Gastrocnemius medialis (tissue), 4 donors: ENCODE data around the gene AVPR2. TPM values are rescaled to one million over a fixed set of nuclear protein-coding genes. Genes with fewer than 3 reads are reported as not detected.

Experiments used
- ATAC-seq, 2 donors: fragments of 150-250 bp; one replicate each; pipeline ENCODE4 v1.9.1; 2016
- DNase-seq, 2 donors: peaks; one replicate each; pipeline ENCODE4 v3.0.0-alpha.2; 2019
- H3K27ac ChIP-seq, 4 donors: fragments of 200-600 bp; sonication (generic); 1 replicate in 1 of 4; 2 replicates in 3 of 4; pipeline ENCODE4 v1.5.1; 2016 to 2018; ENCODE audit warnings: mild to moderate bottlenecking in 2 of 4, moderate library complexity in 1 of 4
- H3K27me3 ChIP-seq, 3 donors: fragments of 200-600 bp; sonication (generic) in 2 of 3; 1 replicate in 1 of 3; 2 replicates in 2 of 3; pipeline versions ENCODE4 v1.5.1 to v1.6.0; 2016 to 2019; ENCODE audit warnings: mild to moderate bottlenecking in 1 of 3, moderate library complexity in 1 of 3
- H3K36me3 ChIP-seq, 2 donors: fragments of 200-600 bp; sonication (generic) in 1 of 2; one replicate each; pipeline ENCODE4 v1.5.1; 2017 to 2018
- H3K4me1 ChIP-seq, 2 donors: fragments of 200-600 bp; sonication (generic) in 1 of 2; one replicate each; pipeline ENCODE4 v1.5.1; 2016 to 2017; ENCODE audit warnings: mild to moderate bottlenecking in 2 of 2
- H3K4me3 ChIP-seq, 4 donors: fragments of 200-600 bp; sonication (generic) in 3 of 4; 1 replicate in 1 of 4; 2 replicates in 3 of 4; pipeline ENCODE4 v1.5.1; 2016 to 2019; ENCODE audit warnings: mild to moderate bottlenecking in 2 of 4
- H3K9me3 ChIP-seq, 3 donors: fragments of 200-600 bp; sonication (generic) in 2 of 3; 1 replicate in 1 of 3; 2 replicates in 2 of 3; pipeline ENCODE4 v1.5.1; 2016 to 2019
- CTCF ChIP-seq, 5 experiments: fragments of 450-650 bp in 3 of 5; fragments of 200-600 bp in 2 of 5; sonication (generic) in 2 of 5; IDR thresholded peaks in 4 of 5; conservative IDR thresholded peaks in 1 of 5; 1 replicate in 4 of 5; 2 replicates in 1 of 5; pipeline ENCODE4 v1.5.1; 2016 to 2019; ENCODE audit warnings: antibody characterized with exemption in 5 of 5, mild to moderate bottlenecking in 3 of 5, moderate library complexity in 3 of 5
- POLR2A ChIP-seq, 2 donors: fragments of 450-650 bp; IDR thresholded peaks; one replicate each; pipeline ENCODE4 v1.6.1; 2017; ENCODE audit warnings: antibody characterized with exemption in 2 of 2, mild to moderate bottlenecking in 2 of 2, moderate library complexity in 2 of 2
- in situ Hi-C, 4 donors: fragments of 200-750 bp; cut with MboI; loops; one replicate each; pipeline versions ENCODE4 v1.15.0 to v1.8.0; 2017; ENCODE audit warnings: low sequenced_read_pairs in 4 of 4
- intact Hi-C: fragments of 100-400 bp; cut with DNase I; formaldehyde crosslinking; loops from one replicate; pipeline ENCODE4 v1.15.1; 2023; ENCODE audit warnings: low total_unique reads
- total RNA-seq, 4 donors: library from RNA; depleted of rRNA; stranded (reverse); fragments of >200 nt; gene quantifications; one replicate each; pipeline versions ENCODE4 v1.1.0 to v1.2.3, GENCODE V29; 2016

AVPR2 gene
- total RNA-seq, 4 donors from 2014 or later: 1.5 to 3.8 (median 2.0) TPM

GRCh38 chrX:153885968-153886903, 18.2 kb upstream of the AVPR2 start, which contains the start of gene L1CAM:
Gene L1CAM (minus strand): TSS chrX:153886173. CDS start chrX:153875836, 10,337 bp downstream.
- TF ChIP-seq POLR2A (IDR thresholded peaks at IDR 0.05) (no peak), CTCF (IDR thresholded peaks at IDR 0.05 in 4 of 5, conservative IDR thresholded peaks at IDR 0.05 in 1 of 5) (no peak)
- Histone ChIP-seq H3K9me3 (no peaks in the 10 kb centered on the region), H3K36me3 (no peaks in the 10 kb centered on the region), H3K27ac (no peak within 1 kb of the TSS), H3K4me3 (no peak within 1 kb of the TSS), H3K4me1 (no peaks in the 10 kb centered on the region), H3K27me3 (peaks cover 10 to 56% (median 43%) of the 10 kb centered on the region in 3 donors)
- intact Hi-C loops: no loop called here
- in situ Hi-C loops: no loop called here
- DNase-seq (no peak), ATAC-seq (no peak)

- intact Hi-C loops: no loop called here
- H3K4me3 ChIP-seq: no peak overlapping the region
- H3K27me3 ChIP-seq: peaks cover 10 to 50% (median 43%) of the 10 kb centered on the region in 3 donors
- TF ChIP-seq CTCF (IDR thresholded peaks at IDR 0.05 in 4 of 5, conservative IDR thresholded peaks at IDR 0.05 in 1 of 5) (no peak), POLR2A (IDR thresholded peaks at IDR 0.05) (no peak)
- H3K27ac ChIP-seq: no peak overlapping the region
- H3K9me3 ChIP-seq: no peaks in the 10 kb centered on the region
- no peaks in the 10 kb centered on the region for H3K36me3 ChIP-seq
- H3K4me1 ChIP-seq: no peaks in the 10 kb centered on the region
- ATAC-seq (no peak), DNase-seq (no peak)
- in situ Hi-C loops: no loop called here
These were observed 17.6 kb upstream of the AVPR2 start for GRCh38 chrX:153886915-153887314.

- TF ChIP-seq CTCF (IDR thresholded peaks at IDR 0.05 in 4 of 5, conservative IDR thresholded peaks at IDR 0.05 in 1 of 5) (no peak), POLR2A (IDR thresholded peaks at IDR 0.05) (no peak)
- H3K36me3 ChIP-seq: no peaks in the 10 kb centered on the region
- intact Hi-C loops: no loop called here
- peaks cover 10 to 46% (median 42%) of the 10 kb centered on the region in 3 donors for H3K27me3 ChIP-seq
- no peak overlapping the region for H3K27ac ChIP-seq
- no peak overlapping the region for H3K4me3 ChIP-seq
- H3K9me3 ChIP-seq: no peaks in the 10 kb centered on the region
- in situ Hi-C loops: no loop called here
- DNase-seq: no peak
- no peak for ATAC-seq
- no peaks in the 10 kb centered on the region for H3K4me1 ChIP-seq
These were observed 17.1 kb upstream of the AVPR2 start for GRCh38 chrX:153887385-153887784.

GRCh38 chrX:153888344-153888743, 16.1 kb upstream of the AVPR2 start:
- ATAC-seq (no peak), DNase-seq (no peak)
- Histone ChIP-seq H3K27me3 (peaks cover 10 to 37% (median 36%) of the 10 kb centered on the region in 3 donors), H3K27ac (no peak overlapping the region), H3K36me3 (no peaks in the 10 kb centered on the region), H3K9me3 (no peaks in the 10 kb centered on the region), H3K4me3 (no peak overlapping the region), H3K4me1 (no peaks in the 10 kb centered on the region)
- in situ Hi-C loops: no loop called here
- TF ChIP-seq POLR2A (IDR thresholded peaks at IDR 0.05): no peak
- TF ChIP-seq CTCF (IDR thresholded peaks at IDR 0.05 in 4 of 5, conservative IDR thresholded peaks at IDR 0.05 in 1 of 5): no peak
- intact Hi-C loops: no loop called here
